ENCODE data around the gene FSTL4. TPM values are rescaled to one million over a fixed set of nuclear protein-coding genes. Genes with fewer than 3 reads are reported as not detected.

The FSTL4 gene
- total RNA-seq, 3 donors from 2014 or later, result 0.42 to 1.7 (median 0.46) TPM

DNA sequence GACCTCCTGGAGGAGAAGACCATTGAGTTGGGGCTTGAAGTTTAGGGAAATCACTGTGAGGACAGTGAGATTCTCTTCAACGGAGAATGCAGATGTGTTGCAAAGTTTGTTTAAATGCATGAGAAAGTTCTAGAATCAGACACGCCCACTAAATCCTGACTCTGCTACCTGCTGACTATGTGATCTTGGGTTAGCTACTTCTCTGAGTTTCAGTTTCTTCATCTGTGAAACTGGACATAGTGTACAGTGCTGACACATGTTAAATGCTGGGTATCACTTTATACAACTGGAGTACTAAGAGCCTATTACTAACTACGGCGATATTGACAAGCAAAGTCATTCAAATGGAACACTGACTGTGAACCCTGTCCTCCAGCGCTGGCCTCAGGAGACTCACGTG lies 305.1 kb downstream of the FSTL4 start:
- no peak for ATAC-seq
- H3K4me3 Mint-ChIP-seq, result no peak overlapping the region
- H3K27me3 Mint-ChIP-seq (ENCODE audit: low read depth), result peaks cover 2% of the 10 kb centered on the region
- H3K36me3 Mint-ChIP-seq (ENCODE audit: insufficient read depth), result no peaks in the 10 kb centered on the region
- no peaks in the 10 kb centered on the region for H3K4me1 Mint-ChIP-seq (ENCODE audit: low read depth)
- H3K9me3 Mint-ChIP-seq, result no peaks in the 10 kb centered on the region
- no peak for DNase-seq

GRCh38 chr5:133304707-133305216 lies 307.6 kb downstream of the FSTL4 start:
- no peaks in the 10 kb centered on the region for H3K9me3 Mint-ChIP-seq
- peaks cover 2% of the 10 kb centered on the region for H3K27me3 Mint-ChIP-seq (ENCODE audit: low read depth)
- ATAC-seq (no peak), DNase-seq (no peak)
- H3K36me3 Mint-ChIP-seq (ENCODE audit: insufficient read depth), result no peaks in the 10 kb centered on the region
- no peaks in the 10 kb centered on the region for H3K4me1 Mint-ChIP-seq (ENCODE audit: low read depth)
- H3K4me3 Mint-ChIP-seq, result no peak overlapping the region

GRCh38 chr5:133304178-133304577 lies 308.2 kb downstream of the FSTL4 start:
- Mint-ChIP-seq H3K27me3 (ENCODE audit: low read depth) (no peaks in the 10 kb centered on the region), H3K4me1 (ENCODE audit: low read depth) (no peaks in the 10 kb centered on the region)

GRCh38 chr5:133303298-133303697 lies 309.0 kb downstream of the FSTL4 start:
- peaks cover 3% of the 10 kb centered on the region for H3K4me1 Mint-ChIP-seq (ENCODE audit: low read depth)
- H3K27me3 Mint-ChIP-seq (ENCODE audit: low read depth), result no peaks in the 10 kb centered on the region
- no peaks in the 10 kb centered on the region for H3K9me3 Mint-ChIP-seq
- H3K36me3 Mint-ChIP-seq (ENCODE audit: insufficient read depth), result no peaks in the 10 kb centered on the region
- no peak overlapping the region for H3K4me3 Mint-ChIP-seq
- DNase-seq (no peak), ATAC-seq (no peak)

More at GRCh38 chr5:133304178-133304577, 308.2 kb downstream of the FSTL4 start:
- Mint-ChIP-seq H3K9me3 (no peaks in the 10 kb centered on the region), H3K36me3 (ENCODE audit: insufficient read depth) (no peaks in the 10 kb centered on the region), H3K4me3 (no peak overlapping the region)
- DNase-seq, result no peak
- ATAC-seq, result no peak

DNA sequence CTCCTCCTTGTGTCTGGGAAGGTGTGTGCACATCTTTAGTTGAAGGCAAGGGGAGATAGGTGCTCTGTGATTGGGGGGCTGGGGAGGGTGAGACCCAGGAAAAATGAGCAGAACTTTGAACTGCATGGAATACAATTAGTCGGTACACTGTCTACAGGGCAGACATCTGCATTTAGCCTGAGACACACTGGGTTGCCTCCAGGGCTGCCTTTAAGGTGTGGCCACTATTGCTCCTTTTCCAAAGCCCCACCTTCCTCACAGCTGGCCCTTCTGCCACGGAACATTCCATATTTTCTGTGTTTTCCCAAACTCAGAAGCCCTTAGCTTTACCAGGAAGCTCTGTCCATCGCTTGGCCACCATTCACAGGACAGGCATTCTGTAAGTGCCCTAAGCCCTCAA lies 312.6 kb downstream of the FSTL4 start:
- ATAC-seq, result no peak
- H3K4me3 Mint-ChIP-seq, result no peak overlapping the region
- no peaks in the 10 kb centered on the region for H3K36me3 Mint-ChIP-seq (ENCODE audit: insufficient read depth)
- no peaks in the 10 kb centered on the region for H3K27me3 Mint-ChIP-seq (ENCODE audit: low read depth)
- H3K9me3 Mint-ChIP-seq, result no peaks in the 10 kb centered on the region
- peaks cover 3% of the 10 kb centered on the region for H3K4me1 Mint-ChIP-seq (ENCODE audit: low read depth)
- DNase-seq, result no peak

DNA sequence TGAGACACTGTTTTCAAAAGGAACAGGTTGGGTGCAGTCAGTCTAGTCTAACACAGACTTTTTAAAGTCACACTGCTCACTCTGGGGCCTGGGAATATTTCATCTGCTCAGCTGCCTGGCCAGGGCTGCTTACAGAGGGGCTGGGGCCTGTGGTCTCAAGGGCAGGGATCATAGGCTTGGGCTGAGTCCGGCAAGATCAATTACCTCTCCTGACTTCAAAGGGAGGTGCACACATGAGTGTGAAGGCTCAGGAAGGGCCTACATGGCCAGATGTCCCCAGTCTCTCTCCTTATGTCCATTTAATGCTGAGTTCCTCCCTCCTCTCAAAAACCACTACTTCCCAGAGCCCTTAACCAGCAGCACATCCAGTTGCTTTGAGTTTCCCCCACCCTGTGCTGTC lies 313.3 kb downstream of the FSTL4 start:
- H3K4me1 Mint-ChIP-seq (ENCODE audit: low read depth), result peaks cover 3% of the 10 kb centered on the region
- H3K27me3 Mint-ChIP-seq (ENCODE audit: low read depth), result no peaks in the 10 kb centered on the region
- no peak overlapping the region for H3K4me3 Mint-ChIP-seq
- ATAC-seq (no peak), DNase-seq (no peak)
- H3K36me3 Mint-ChIP-seq (ENCODE audit: insufficient read depth), result no peaks in the 10 kb centered on the region
- H3K9me3 Mint-ChIP-seq, result no peaks in the 10 kb centered on the region

DNA sequence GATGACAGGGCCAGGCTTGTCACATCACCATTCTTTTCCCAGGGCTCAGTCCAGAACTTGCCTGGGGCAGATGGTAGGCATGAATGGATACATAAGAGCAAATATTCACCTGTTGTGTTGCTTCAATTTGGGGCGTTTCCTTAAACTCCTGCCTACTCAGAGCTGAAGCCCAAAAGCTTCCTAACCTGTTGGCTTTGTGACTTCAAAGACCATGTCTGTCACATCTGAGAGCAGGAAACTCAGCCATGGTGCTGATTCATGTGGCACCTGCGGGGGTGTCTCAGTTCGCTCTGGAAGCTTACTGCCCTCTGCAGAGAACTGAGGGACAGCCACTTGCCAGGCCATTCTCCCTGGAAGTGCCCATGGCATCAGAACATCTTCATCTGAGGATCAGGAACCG lies 313.9 kb downstream of the FSTL4 start:
- H3K4me3 Mint-ChIP-seq, result no peak overlapping the region
- DNase-seq (no peak), ATAC-seq (peak; percentile 27 to 70)
- no peaks in the 10 kb centered on the region for H3K9me3 Mint-ChIP-seq
- no peaks in the 10 kb centered on the region for H3K36me3 Mint-ChIP-seq (ENCODE audit: insufficient read depth)
- no peaks in the 10 kb centered on the region for H3K27me3 Mint-ChIP-seq (ENCODE audit: low read depth)
- peaks cover 3% of the 10 kb centered on the region for H3K4me1 Mint-ChIP-seq (ENCODE audit: low read depth)

GRCh38 chr5:133297293-133297692 lies 315.0 kb downstream of the FSTL4 start:
- Mint-ChIP-seq H3K9me3 (no peaks in the 10 kb centered on the region), H3K27me3 (ENCODE audit: low read depth) (no peaks in the 10 kb centered on the region), H3K36me3 (ENCODE audit: insufficient read depth) (no peaks in the 10 kb centered on the region), H3K4me1 (ENCODE audit: low read depth) (peaks cover 3% of the 10 kb centered on the region), H3K4me3 (no peak overlapping the region)
- no peak for ATAC-seq
- no peak for DNase-seq

DNA sequence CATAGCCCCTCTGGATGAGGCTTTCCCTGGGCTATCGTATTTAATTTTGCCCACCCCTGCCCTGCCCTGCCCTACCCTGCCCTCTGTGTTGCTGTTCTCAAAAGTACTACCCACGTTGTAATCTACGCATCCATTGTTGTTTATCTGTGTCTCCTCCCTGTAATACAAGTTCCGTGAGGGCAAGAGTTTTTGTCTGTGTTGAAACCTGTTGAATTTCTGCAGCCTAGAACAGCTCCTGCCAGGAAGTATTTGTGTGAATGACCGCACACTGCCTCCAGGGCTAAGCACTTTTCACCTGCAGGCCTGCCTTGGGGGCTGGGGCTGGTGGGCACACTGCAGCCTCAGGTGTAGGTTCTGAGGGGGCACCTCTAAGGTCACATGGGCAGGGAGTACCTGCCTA lies 315.7 kb downstream of the FSTL4 start:
- no peak for DNase-seq
- Mint-ChIP-seq H3K27me3 (ENCODE audit: low read depth) (no peaks in the 10 kb centered on the region), H3K4me3 (no peak overlapping the region), H3K4me1 (ENCODE audit: low read depth) (peaks cover 3% of the 10 kb centered on the region), H3K36me3 (ENCODE audit: insufficient read depth) (no peaks in the 10 kb centered on the region), H3K9me3 (no peaks in the 10 kb centered on the region)
- ATAC-seq, result no peak

DNA sequence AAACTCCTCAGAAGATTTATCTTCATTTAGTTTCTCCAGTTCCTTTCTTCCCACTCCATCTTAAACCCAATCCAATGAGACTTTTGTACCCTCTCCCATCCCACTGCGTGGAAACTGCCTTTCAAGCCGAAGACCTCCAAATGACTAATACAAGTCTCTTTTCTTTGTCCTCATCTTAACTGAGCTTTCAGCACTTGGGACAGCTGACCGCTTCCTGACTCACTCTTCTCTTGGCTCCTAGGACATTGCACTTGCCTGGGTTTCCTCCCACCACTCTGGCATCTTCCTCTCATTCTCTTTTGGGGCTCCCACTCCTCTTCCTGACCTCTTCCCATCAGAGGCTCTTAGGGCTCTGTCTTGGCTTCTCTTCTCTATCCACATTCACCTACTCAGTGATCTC lies 316.8 kb downstream of the FSTL4 start:
- no peaks in the 10 kb centered on the region for H3K27me3 Mint-ChIP-seq (ENCODE audit: low read depth)
- no peak for DNase-seq
- ATAC-seq, result no peak
- no peak overlapping the region for H3K4me3 Mint-ChIP-seq
- no peaks in the 10 kb centered on the region for H3K9me3 Mint-ChIP-seq
- no peaks in the 10 kb centered on the region for H3K36me3 Mint-ChIP-seq (ENCODE audit: insufficient read depth)
- peaks cover 3% of the 10 kb centered on the region for H3K4me1 Mint-ChIP-seq (ENCODE audit: low read depth)

DNA sequence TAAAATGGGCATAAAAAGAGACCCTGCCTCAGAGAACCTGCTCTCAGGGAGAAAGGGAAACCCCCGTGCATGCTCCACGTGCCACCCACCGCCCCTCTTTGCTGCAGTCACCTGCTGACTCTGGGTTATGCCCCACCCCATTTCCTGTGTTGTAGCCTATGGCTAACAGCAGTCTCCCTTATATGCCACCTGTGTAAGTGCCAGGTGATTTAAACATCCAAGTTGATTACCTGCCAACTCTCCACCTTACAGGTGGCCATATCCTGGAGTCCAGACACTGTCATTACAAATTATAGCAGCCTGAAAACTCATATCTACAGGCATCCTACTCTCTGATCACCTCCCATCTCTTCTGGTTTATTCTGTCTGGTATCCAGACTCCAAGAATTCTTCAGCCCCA lies 318.0 kb downstream of the FSTL4 start:
- ATAC-seq, result no peak

DNA sequence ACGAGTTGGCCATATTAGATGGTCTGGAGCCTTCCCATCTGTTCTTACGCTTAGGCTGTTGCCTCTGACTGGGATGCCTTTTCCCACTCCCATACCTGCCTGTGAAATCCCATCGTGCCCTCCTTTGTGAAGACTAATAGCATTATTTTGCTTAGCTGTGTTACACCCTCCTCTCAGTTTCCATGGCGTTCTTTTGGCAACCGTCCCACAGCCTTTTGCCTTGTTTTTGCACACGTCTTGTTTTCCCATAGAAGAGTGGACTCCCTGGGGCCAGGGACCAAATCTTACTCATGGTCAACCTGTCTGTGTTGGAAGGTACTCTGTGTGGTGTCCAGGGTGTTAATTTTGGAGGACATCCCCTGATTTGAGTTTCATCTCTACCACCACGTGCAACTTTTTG lies 318.4 kb downstream of the FSTL4 start:
- Mint-ChIP-seq H3K4me3 (no peak overlapping the region), H3K9me3 (no peaks in the 10 kb centered on the region), H3K4me1 (ENCODE audit: low read depth) (peaks cover 2% of the 10 kb centered on the region), H3K27me3 (ENCODE audit: low read depth) (no peaks in the 10 kb centered on the region), H3K36me3 (ENCODE audit: insufficient read depth) (no peaks in the 10 kb centered on the region)
- no peak for ATAC-seq
- DNase-seq, result no peak

More for the DNA sequence above, 318.0 kb downstream of the FSTL4 start:
- H3K36me3 Mint-ChIP-seq (ENCODE audit: insufficient read depth), result no peaks in the 10 kb centered on the region
- no peaks in the 10 kb centered on the region for H3K9me3 Mint-ChIP-seq
- no peak overlapping the region for H3K4me3 Mint-ChIP-seq
- DNase-seq, result no peak
- H3K27me3 Mint-ChIP-seq (ENCODE audit: low read depth), result no peaks in the 10 kb centered on the region
- H3K4me1 Mint-ChIP-seq (ENCODE audit: low read depth), result peaks cover 3% of the 10 kb centered on the region

- DNase-seq (no peak), ATAC-seq (no peak)
- Mint-ChIP-seq H3K4me3 (no peak overlapping the region), H3K9me3 (no peaks in the 10 kb centered on the region), H3K4me1 (ENCODE audit: low read depth) (no peaks in the 10 kb centered on the region), H3K27me3 (ENCODE audit: low read depth) (no peaks in the 10 kb centered on the region), H3K36me3 (ENCODE audit: insufficient read depth) (no peaks in the 10 kb centered on the region)
Observed at GRCh38 chr5:133292300-133292699, 320.0 kb downstream of the FSTL4 start.

DNA sequence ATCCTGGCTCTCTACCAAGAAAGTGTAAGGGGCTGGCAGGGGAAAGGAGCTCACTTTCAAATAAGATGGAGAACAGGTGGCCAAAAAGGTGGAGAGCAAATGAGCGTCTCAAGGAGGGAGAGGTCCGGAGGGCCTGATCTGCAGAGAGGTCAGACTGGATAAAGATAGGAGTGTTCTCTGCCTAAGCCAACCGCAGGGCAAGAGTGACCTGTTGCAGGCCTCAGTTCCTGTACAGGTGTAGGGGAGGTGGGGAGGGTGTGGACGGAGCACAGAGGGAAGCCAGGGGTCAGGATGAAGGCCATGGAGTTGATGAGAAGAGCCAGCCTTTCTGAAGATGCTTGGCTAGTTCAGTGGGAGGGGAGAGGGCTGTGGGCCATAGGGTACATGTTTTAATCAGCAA lies 320.8 kb downstream of the FSTL4 start:
- H3K4me3 Mint-ChIP-seq, result no peak overlapping the region
- no peaks in the 10 kb centered on the region for H3K4me1 Mint-ChIP-seq (ENCODE audit: low read depth)
- DNase-seq (no peak), ATAC-seq (no peak)
- no peaks in the 10 kb centered on the region for H3K9me3 Mint-ChIP-seq
- no peaks in the 10 kb centered on the region for H3K27me3 Mint-ChIP-seq (ENCODE audit: low read depth)
- no peaks in the 10 kb centered on the region for H3K36me3 Mint-ChIP-seq (ENCODE audit: insufficient read depth)

DNA sequence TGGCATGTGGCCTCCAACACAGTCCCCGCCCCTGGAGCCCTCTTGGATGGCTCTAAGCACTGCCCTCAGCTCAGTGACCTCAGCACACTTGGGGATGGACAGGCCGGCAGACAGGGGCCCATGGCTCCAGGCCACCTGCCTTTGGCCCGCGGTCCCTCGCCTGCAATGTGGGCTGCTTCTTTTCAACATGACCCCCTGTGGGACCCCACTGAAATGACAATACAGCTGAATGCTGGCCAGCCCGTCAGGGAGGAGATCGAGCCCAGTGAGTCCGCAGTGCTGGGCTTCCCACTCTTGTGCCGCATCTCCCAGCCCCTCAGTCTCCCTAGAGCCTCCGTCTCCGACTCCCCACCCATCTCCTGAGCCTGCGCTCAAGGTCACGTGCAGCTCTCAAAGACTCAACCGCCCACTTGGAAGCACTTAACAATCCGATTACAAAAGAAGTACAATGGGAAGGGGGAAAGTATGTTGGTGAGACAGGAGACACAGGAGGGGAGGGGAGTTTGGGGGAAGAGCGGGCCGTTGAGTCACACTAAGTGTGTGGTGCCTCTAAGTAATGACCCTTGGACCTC lies 321.6 kb downstream of the FSTL4 start:
- no peak overlapping the region for H3K4me3 Mint-ChIP-seq
- H3K36me3 Mint-ChIP-seq (ENCODE audit: insufficient read depth), result no peaks in the 10 kb centered on the region
- no peaks in the 10 kb centered on the region for H3K27me3 Mint-ChIP-seq (ENCODE audit: low read depth)
- H3K4me1 Mint-ChIP-seq (ENCODE audit: low read depth), result no peaks in the 10 kb centered on the region
- ATAC-seq, result no peak
- DNase-seq, result no peak
- no peaks in the 10 kb centered on the region for H3K9me3 Mint-ChIP-seq

Measured in activated T-cell treated with anti-CD3 and anti-CD28 coated beads, Interleukin-2, amount 50 U/mL, for 4 hours (primary cell).